Glutamatergic neuron (in vitro differentiated cells): ENCODE results near the gene FSHR. TPM values are rescaled to one million over a fixed set of nuclear protein-coding genes. Genes with fewer than 3 reads are reported as not detected.

Source experiments
- DNase-seq: peaks from one replicate; pipeline ENCODE4 v3.0.0; 2022
- H3K27ac Mint-ChIP-seq: one replicate; pipeline ENCODE4 v1.8.0; 2020; ENCODE audit warnings: mild to moderate bottlenecking, mixed read lengths, inconsistent platforms; ENCODE audit not compliant: unreplicated experiment
- H3K27me3 Mint-ChIP-seq: one replicate; pipeline ENCODE4 v1.8.0; 2020; ENCODE audit warnings: mild to moderate bottlenecking, moderate library complexity, mixed read lengths, inconsistent platforms; ENCODE audit not compliant: unreplicated experiment
- H3K36me3 Mint-ChIP-seq: one replicate; pipeline ENCODE4 v1.8.0; 2020; ENCODE audit warnings: mild to moderate bottlenecking, mixed read lengths, inconsistent platforms; ENCODE audit not compliant: unreplicated experiment
- H3K4me1 Mint-ChIP-seq: one replicate; pipeline ENCODE4 v1.8.0; 2020; ENCODE audit warnings: mild to moderate bottlenecking, low read depth, mixed read lengths, inconsistent platforms; ENCODE audit not compliant: unreplicated experiment
- H3K4me3 Mint-ChIP-seq: one replicate; pipeline ENCODE4 v1.8.0; 2020; ENCODE audit warnings: mild to moderate bottlenecking, mixed read lengths, inconsistent platforms; ENCODE audit not compliant: unreplicated experiment
- H3K9me3 Mint-ChIP-seq: one replicate; pipeline ENCODE4 v1.8.0; 2020; ENCODE audit warnings: mild to moderate bottlenecking, moderate library complexity, mixed read lengths, inconsistent platforms; ENCODE audit not compliant: unreplicated experiment
- total RNA-seq: library from RNA; stranded (reverse); fragmentation: NEBNext Ultra II Directional; extraction: Animal tissue kit (Norgen Biotek cat#: 25700); gene quantifications from one replicate; pipeline ENCODE4 v1.2.1, GENCODE V29; 2021; ENCODE audit not compliant: unreplicated experiment
- TF ChIP-seq, protein P1 (sequence below): fragments of 200-600 bp; sonication (generic); IDR thresholded peaks from one replicate; pipeline ENCODE4 v1.5.0; 2021; ENCODE audit not compliant: partially characterized antibody, unreplicated experiment

FSHR gene
- total RNA-seq, 1 donor from 2014 or later = not detected

DNA sequence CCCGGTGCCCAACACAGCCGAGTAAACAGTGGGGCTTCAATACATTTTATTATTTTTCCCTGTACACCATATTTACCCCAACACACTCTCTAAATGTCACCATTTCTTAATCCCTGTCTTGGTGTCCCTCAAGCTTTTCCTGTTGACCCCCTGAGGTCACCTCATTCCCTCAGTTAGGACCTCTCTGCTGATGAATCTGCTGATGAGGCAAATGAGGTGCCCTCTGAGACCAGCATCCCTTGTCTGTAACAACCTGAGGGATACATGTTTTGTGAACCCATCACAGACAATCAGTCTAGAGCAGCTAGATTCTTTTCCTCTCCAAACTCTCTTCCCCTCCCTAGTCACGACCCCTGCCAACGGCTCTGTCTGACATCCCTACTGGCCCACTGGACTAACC is 127.6 kb downstream of the FSHR start:
- H3K4me1 Mint-ChIP-seq = peaks cover 46% of the 10 kb centered on the region
- DNase-seq = no peak
- H3K4me3 Mint-ChIP-seq = no peak overlapping the region
- no peak overlapping the region for H3K27ac Mint-ChIP-seq
- peaks cover 10% of the 10 kb centered on the region for H3K9me3 Mint-ChIP-seq
- H3K27me3 Mint-ChIP-seq = peaks cover 4% of the 10 kb centered on the region
- TF ChIP-seq, protein P1, sequence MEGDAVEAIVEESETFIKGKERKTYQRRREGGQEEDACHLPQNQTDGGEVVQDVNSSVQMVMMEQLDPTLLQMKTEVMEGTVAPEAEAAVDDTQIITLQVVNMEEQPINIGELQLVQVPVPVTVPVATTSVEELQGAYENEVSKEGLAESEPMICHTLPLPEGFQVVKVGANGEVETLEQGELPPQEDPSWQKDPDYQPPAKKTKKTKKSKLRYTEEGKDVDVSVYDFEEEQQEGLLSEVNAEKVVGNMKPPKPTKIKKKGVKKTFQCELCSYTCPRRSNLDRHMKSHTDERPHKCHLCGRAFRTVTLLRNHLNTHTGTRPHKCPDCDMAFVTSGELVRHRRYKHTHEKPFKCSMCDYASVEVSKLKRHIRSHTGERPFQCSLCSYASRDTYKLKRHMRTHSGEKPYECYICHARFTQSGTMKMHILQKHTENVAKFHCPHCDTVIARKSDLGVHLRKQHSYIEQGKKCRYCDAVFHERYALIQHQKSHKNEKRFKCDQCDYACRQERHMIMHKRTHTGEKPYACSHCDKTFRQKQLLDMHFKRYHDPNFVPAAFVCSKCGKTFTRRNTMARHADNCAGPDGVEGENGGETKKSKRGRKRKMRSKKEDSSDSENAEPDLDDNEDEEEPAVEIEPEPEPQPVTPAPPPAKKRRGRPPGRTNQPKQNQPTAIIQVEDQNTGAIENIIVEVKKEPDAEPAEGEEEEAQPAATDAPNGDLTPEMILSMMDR = no peak
- no peaks in the 10 kb centered on the region for H3K36me3 Mint-ChIP-seq

DNA sequence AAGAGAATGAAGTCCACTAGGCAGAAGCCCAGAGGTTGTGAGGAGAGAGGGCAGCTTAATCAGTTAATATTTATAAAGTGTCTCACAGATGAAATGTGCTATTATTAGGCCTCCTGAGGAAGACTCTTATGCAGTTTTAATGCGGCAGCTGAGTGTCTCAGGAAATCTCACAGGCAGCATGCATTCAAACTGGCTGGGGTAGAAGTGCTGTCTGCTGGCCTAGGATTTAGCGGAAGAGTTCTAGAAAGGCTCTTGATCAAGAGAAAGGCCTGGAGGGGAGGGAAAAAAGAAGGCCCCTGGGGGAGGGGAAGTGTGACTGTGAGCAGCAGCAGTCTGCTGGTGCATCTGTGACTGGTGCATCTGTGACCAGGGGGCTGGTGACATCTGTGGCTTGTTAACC is 133.0 kb downstream of the FSHR start:
- H3K9me3 Mint-ChIP-seq = peaks cover 14% of the 10 kb centered on the region

DNA sequence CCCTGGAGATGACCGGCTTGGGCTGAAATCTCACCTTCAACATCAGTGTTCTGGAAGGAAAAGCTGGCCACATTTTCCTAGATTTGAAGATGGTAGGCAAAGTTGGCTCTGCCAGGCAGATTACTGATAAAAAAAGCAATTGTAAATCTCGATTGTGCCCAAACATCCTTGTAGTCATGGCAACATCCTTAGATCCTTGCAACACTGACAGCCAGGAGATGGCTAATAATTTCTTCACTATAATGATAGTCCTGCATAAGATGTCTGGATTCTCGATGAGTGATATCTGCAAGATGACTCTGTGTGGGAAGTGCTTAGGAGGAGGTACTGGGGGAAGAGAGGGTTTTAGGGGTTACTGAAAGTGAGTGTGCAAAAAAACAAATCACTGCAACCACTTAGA is 149.1 kb downstream of the FSHR start:
- H3K27ac Mint-ChIP-seq = no peak overlapping the region
- peaks cover 6% of the 10 kb centered on the region for H3K36me3 Mint-ChIP-seq
- H3K9me3 Mint-ChIP-seq = peaks cover 1% of the 10 kb centered on the region
- TF ChIP-seq, protein P1 = no peak
- no peaks in the 10 kb centered on the region for H3K27me3 Mint-ChIP-seq
- DNase-seq = no peak
- peaks cover 6% of the 10 kb centered on the region for H3K4me1 Mint-ChIP-seq
- no peak overlapping the region for H3K4me3 Mint-ChIP-seq

More for the DNA sequence above, 133.0 kb downstream of the FSHR start:
- TF ChIP-seq, protein P1 = no peak
- H3K27ac Mint-ChIP-seq = peak overlapping the region; percentile 100
- H3K4me1 Mint-ChIP-seq = peaks cover 46% of the 10 kb centered on the region
- peak overlapping the region; percentile 77 for H3K4me3 Mint-ChIP-seq
- DNase-seq = peak; percentile 87
- peaks cover 13% of the 10 kb centered on the region for H3K27me3 Mint-ChIP-seq
- H3K36me3 Mint-ChIP-seq = peaks cover 5% of the 10 kb centered on the region

DNA sequence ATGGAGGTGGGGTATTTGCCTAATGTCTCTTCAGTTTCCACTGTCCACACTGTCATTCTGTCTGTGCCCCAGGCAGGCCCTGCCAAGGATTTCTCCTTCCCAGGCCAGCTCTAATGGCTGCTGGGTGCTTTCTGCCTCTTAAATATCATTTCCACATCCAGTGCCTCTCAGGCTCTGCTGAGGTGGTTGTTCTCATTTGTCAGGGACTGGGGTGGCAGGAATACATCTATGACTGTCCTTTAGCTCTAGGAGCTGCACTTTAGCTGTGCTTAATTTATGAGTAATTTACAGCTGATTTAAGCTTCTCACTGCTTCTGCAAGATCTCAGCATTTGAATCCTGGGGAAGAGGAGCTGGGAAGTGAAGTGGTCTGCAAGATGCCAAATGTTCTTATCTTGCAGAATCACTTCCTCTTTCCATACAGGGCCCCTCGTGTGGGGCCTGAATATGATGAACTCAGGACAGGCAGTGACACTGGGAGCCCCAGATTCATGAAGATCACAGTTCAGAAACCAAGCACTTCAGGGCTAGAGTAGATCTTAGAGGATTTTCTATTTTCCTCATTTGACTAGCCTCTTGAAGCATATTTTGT is 150.2 kb downstream of the FSHR start:
- peaks cover 6% of the 10 kb centered on the region for H3K36me3 Mint-ChIP-seq
- peaks cover 2% of the 10 kb centered on the region for H3K9me3 Mint-ChIP-seq
- H3K4me1 Mint-ChIP-seq = peaks cover 6% of the 10 kb centered on the region
- no peak overlapping the region for H3K4me3 Mint-ChIP-seq
- no peaks in the 10 kb centered on the region for H3K27me3 Mint-ChIP-seq
- DNase-seq = no peak
- H3K27ac Mint-ChIP-seq = no peak overlapping the region
- TF ChIP-seq, protein P1 = no peak

DNA sequence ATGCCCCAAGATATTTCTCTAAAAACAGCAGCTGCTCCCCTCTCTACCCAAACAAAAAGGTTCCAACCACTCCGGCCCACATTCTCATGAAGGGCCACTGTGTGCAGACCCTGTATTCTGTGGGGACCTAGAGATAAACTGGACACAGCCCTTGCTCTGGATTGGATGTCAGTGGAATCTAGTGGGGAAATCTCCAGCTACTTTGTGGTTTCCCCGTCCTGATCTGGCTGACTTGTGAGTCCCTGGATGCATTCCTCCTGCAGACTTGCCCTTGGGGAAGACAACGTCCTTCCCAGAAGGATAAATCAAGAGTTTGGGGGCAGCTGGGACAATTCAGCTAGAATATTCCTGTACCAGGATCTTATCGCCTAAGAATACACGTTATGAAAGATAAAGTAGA is 151.1 kb downstream of the FSHR start:
- Mint-ChIP-seq H3K27me3 (no peaks in the 10 kb centered on the region), H3K27ac (no peak overlapping the region), H3K4me1 (peaks cover 6% of the 10 kb centered on the region), H3K36me3 (peaks cover 6% of the 10 kb centered on the region), H3K9me3 (peaks cover 2% of the 10 kb centered on the region), H3K4me3 (no peak overlapping the region)
- TF ChIP-seq, protein P1 = no peak
- no peak for DNase-seq
